ENCODE measurements around the gene RPP30.

Gene RPP30

GRCh38 chr10:90857635-90858460, 13.9 kb upstream of the RPP30 start, which contains the start of gene HTR7:
HTR7 (minus strand) TSS chr10:90858039; CDS start chr10:90857671, 368 bp downstream.
- TF ChIP-seq CTCF (conservative IDR thresholded peaks at IDR 0.05; ENCODE audit: low read length) = peak; percentile 34
- DNase-seq (ENCODE audit: low read depth) = peak; percentile 46

GRCh38 chr10:90858461-90858968, 13.3 kb upstream of the RPP30 start:
- no peak for DNase-seq (ENCODE audit: low read depth)
- TF ChIP-seq CTCF (conservative IDR thresholded peaks at IDR 0.05; ENCODE audit: low read length) = no peak
- peak overlapping the region; percentile 62 for H3K4me3 ChIP-seq (ENCODE audit: low read length)

More at GRCh38 chr10:90857635-90858460, 13.9 kb upstream of the RPP30 start, which contains the start of gene HTR7:
- peak within 1 kb of the TSS; percentile 62 for H3K4me3 ChIP-seq (ENCODE audit: low read length)

- H3K4me3 ChIP-seq (ENCODE audit: low read length) = no peak overlapping the region
- no peak for TF ChIP-seq CTCF (conservative IDR thresholded peaks at IDR 0.05; ENCODE audit: low read length)
- peak; percentile 37 for DNase-seq (ENCODE audit: low read depth)
Observed at GRCh38 chr10:90859321-90859751, 12.4 kb upstream of the RPP30 start.

- no peak overlapping the region for H3K4me3 ChIP-seq (ENCODE audit: low read length)
- no peak for TF ChIP-seq CTCF (conservative IDR thresholded peaks at IDR 0.05; ENCODE audit: low read length)
- DNase-seq (ENCODE audit: low read depth) = no peak
Observed at GRCh38 chr10:90860790-90861189, 11.0 kb upstream of the RPP30 start.

GRCh38 chr10:90862908-90863514, 8.8 kb upstream of the RPP30 start:
- peak; percentile 80 for TF ChIP-seq CTCF (conservative IDR thresholded peaks at IDR 0.05; ENCODE audit: low read length)
- peak; percentile 37 for DNase-seq (ENCODE audit: low read depth)
- no peak overlapping the region for H3K4me3 ChIP-seq (ENCODE audit: low read length)

- peak; percentile 56 for TF ChIP-seq CTCF (conservative IDR thresholded peaks at IDR 0.05; ENCODE audit: low read length)
- no peak overlapping the region for H3K4me3 ChIP-seq (ENCODE audit: low read length)
- peak; percentile 21 for DNase-seq (ENCODE audit: low read depth)
Observed at GRCh38 chr10:90865401-90865800, 6.4 kb upstream of the RPP30 start.
